ENCODE data around the gene CD163L1.

The CD163L1 gene

DNA sequence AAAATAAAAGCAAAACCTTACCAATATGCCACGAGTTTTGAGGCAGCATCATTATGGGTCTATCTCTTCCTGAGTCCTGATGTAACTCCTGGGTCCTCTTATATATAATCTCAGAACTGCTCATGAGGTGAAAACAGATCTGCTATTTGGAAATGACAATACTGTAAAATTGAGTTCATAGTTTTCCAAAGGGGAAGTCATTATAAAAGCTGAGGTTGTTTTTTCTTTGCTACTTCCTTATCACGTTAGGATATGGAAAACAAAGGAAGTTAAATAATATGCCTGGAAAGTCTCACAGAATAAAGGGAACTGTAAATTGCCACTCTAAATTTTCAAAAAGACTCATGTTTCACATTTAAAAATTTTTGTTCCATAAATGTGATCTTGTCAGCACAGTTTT lies at the start of gene CD163L1:
Gene CD163L1 (minus strand): TSS at position 78 of the 400 bp plus-strand sequence. CDS start 26 bp downstream, at position 52.
- Histone ChIP-seq H3K27me3 (ENCODE audit: insufficient read depth, insufficient read length) (no peaks in the 10 kb centered on the region), H3K36me3 (ENCODE audit: insufficient read depth, insufficient read length, low read length) (no peaks in the 10 kb centered on the region), H3K4me3 (ENCODE audit: insufficient read length, low read depth) (no peak within 1 kb of the TSS), H3K9me3 (ENCODE audit: insufficient read depth, low read length) (no peaks in the 10 kb centered on the region), H3K9ac (ENCODE audit: insufficient read length, low read depth) (no peak within 1 kb of the TSS), H3K4me1 (ENCODE audit: insufficient read depth, insufficient read length) (no peaks in the 10 kb centered on the region)
- TF ChIP-seq YY1 (IDR thresholded peaks at IDR 0.05; ENCODE audit: insufficient read depth, insufficient read length) (no peak), SUZ12 (IDR thresholded peaks at IDR 0.05; ENCODE audit: extremely low read depth, insufficient read depth, insufficient read length) (no peak), ZNF274 (IDR thresholded peaks at IDR 0.05; ENCODE audit: low read depth, low read length) (no peak)
- no peak for DNase-seq (ENCODE audit: low read depth, low spot score)

DNA sequence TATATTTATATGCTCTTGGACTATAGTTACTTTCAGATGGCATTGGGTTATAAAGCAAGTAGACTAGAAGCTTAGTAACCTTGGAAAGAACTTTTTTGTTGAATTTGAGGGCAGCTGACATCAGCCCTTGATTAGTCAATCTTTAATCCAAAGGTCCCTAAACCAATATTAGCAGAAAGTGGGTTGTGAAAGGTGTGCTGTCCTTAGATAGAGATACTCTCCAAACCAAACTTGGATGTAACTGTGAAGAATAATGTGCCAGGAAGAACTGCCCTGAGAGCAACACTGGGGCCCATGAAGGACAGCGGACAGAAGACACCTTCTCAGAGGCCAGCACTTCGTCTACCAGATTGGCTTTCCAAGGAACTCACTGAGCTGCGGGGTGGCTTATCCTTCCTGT lies 49.1 kb upstream of the CD163L1 start:
- Histone ChIP-seq H3K9me3 (ENCODE audit: insufficient read depth, low read length) (no peaks in the 10 kb centered on the region), H3K36me3 (ENCODE audit: insufficient read depth, insufficient read length, low read length) (no peaks in the 10 kb centered on the region), H3K27me3 (ENCODE audit: insufficient read depth, insufficient read length) (no peaks in the 10 kb centered on the region), H3K4me1 (ENCODE audit: insufficient read depth, insufficient read length) (no peaks in the 10 kb centered on the region), H3K9ac (ENCODE audit: insufficient read length, low read depth) (no peak overlapping the region), H3K4me3 (ENCODE audit: insufficient read length, low read depth) (no peak overlapping the region)
- no peak for DNase-seq (ENCODE audit: low read depth, low spot score)
- no peak for TF ChIP-seq ZNF274 (IDR thresholded peaks at IDR 0.05; ENCODE audit: low read depth, low read length)
- no peak for TF ChIP-seq YY1 (IDR thresholded peaks at IDR 0.05; ENCODE audit: insufficient read depth, insufficient read length)
- no peak for TF ChIP-seq SUZ12 (IDR thresholded peaks at IDR 0.05; ENCODE audit: extremely low read depth, insufficient read depth, insufficient read length)

DNA sequence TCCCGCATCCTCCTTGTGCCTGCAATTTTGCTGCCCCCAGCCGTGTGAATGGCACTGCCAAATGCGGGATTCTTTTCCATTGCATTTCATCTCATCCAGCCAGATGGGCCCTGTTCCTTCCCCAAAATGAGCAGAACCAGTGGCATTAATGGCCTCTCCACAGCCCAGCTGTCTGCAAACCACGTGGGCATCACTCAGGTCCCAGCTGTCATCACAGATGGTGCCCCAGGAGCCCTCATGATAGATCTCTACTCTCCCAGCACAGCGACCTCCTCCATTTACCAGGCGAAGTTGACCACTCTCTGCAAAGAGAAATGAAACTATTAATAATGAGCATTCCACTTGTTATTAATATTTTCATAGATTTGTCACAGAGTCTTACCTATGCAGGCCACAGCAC lies 42.6 kb upstream of the CD163L1 start:
- Histone ChIP-seq H3K4me3 (ENCODE audit: insufficient read length, low read depth) (no peak overlapping the region), H3K9me3 (ENCODE audit: insufficient read depth, low read length) (no peaks in the 10 kb centered on the region), H3K9ac (ENCODE audit: insufficient read length, low read depth) (no peak overlapping the region), H3K4me1 (ENCODE audit: insufficient read depth, insufficient read length) (no peaks in the 10 kb centered on the region), H3K36me3 (ENCODE audit: insufficient read depth, insufficient read length, low read length) (no peaks in the 10 kb centered on the region), H3K27me3 (ENCODE audit: insufficient read depth, insufficient read length) (no peaks in the 10 kb centered on the region)
- DNase-seq (ENCODE audit: low read depth, low spot score) = no peak
- TF ChIP-seq ZNF274 (IDR thresholded peaks at IDR 0.05; ENCODE audit: low read depth, low read length) (no peak), SUZ12 (IDR thresholded peaks at IDR 0.05; ENCODE audit: extremely low read depth, insufficient read depth, insufficient read length) (no peak), YY1 (IDR thresholded peaks at IDR 0.05; ENCODE audit: insufficient read depth, insufficient read length) (no peak)

DNA sequence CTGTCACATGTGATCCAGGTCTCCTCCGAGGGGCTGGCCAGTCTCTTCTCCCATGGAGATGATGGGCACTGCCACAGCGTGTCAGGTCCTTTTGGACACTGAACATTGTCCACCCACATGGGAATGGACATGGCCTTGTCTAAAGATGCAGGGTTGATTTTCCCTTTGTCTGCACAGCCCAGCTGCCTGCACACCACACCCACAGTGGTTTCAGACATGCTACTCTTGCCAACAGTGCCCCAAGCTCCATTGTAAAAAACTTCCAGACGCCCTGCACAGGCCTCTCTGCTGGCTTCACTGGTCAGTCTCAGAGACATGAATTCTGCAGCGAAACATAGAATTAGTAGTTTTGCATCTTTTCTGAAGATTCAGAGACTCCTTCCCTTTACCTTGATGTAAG lies 41.1 kb upstream of the CD163L1 start:
- Histone ChIP-seq H3K9me3 (ENCODE audit: insufficient read depth, low read length) (no peaks in the 10 kb centered on the region), H3K27me3 (ENCODE audit: insufficient read depth, insufficient read length) (no peaks in the 10 kb centered on the region), H3K4me1 (ENCODE audit: insufficient read depth, insufficient read length) (no peaks in the 10 kb centered on the region), H3K36me3 (ENCODE audit: insufficient read depth, insufficient read length, low read length) (no peaks in the 10 kb centered on the region), H3K9ac (ENCODE audit: insufficient read length, low read depth) (no peak overlapping the region), H3K4me3 (ENCODE audit: insufficient read length, low read depth) (no peak overlapping the region)
- TF ChIP-seq YY1 (IDR thresholded peaks at IDR 0.05; ENCODE audit: insufficient read depth, insufficient read length) = no peak
- TF ChIP-seq ZNF274 (IDR thresholded peaks at IDR 0.05; ENCODE audit: low read depth, low read length) = no peak
- no peak for TF ChIP-seq SUZ12 (IDR thresholded peaks at IDR 0.05; ENCODE audit: extremely low read depth, insufficient read depth, insufficient read length)
- DNase-seq (ENCODE audit: low read depth, low spot score) = no peak

DNA sequence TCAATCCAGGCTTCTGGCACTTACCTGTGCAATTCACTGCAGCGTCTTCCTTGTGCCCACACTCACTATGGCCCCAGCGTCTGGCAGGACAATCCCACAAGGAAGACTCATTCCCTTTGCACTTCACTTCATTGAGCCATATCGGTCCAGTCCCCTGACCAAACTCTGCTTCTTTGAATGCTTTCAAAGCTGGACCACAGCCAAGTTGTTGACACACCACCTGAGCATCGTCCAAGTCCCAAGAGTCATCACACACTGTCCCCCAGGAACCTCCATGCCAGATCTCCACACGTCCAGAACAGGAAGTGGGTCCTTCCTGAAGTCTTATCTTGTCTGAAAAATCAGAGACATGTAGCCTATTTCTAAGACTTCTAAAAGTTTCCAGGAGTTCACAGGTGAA lies 39.4 kb upstream of the CD163L1 start:
- TF ChIP-seq SUZ12 (IDR thresholded peaks at IDR 0.05; ENCODE audit: extremely low read depth, insufficient read depth, insufficient read length) (no peak), YY1 (IDR thresholded peaks at IDR 0.05; ENCODE audit: insufficient read depth, insufficient read length) (no peak), ZNF274 (IDR thresholded peaks at IDR 0.05; ENCODE audit: low read depth, low read length) (no peak)
- Histone ChIP-seq H3K4me3 (ENCODE audit: insufficient read length, low read depth) (no peak overlapping the region), H3K4me1 (ENCODE audit: insufficient read depth, insufficient read length) (no peaks in the 10 kb centered on the region), H3K27me3 (ENCODE audit: insufficient read depth, insufficient read length) (no peaks in the 10 kb centered on the region), H3K9me3 (ENCODE audit: insufficient read depth, low read length) (no peaks in the 10 kb centered on the region), H3K36me3 (ENCODE audit: insufficient read depth, insufficient read length, low read length) (no peaks in the 10 kb centered on the region), H3K9ac (ENCODE audit: insufficient read length, low read depth) (no peak overlapping the region)
- no peak for DNase-seq (ENCODE audit: low read depth, low spot score)

DNA sequence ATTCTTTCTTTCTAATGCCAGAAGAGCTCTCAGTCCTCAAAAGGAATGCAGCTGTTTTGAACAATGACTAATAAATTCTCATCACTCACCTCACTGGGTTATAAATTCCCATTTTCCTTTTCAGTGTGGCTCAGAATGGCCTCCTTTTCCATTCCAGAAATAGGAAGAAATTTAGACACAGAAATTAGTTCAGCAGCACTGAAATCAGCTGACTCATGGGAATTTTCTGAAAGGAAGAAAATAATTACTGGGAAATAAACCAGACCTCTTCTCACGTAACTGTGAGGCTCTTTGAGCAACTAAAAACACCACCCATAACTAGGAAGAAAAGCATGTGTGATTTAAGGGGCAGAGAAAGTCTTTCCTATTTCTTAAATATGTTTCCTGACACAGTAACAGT lies 35.8 kb upstream of the CD163L1 start:
- TF ChIP-seq ZNF274 (IDR thresholded peaks at IDR 0.05; ENCODE audit: low read depth, low read length) (no peak), SUZ12 (IDR thresholded peaks at IDR 0.05; ENCODE audit: extremely low read depth, insufficient read depth, insufficient read length) (no peak), YY1 (IDR thresholded peaks at IDR 0.05; ENCODE audit: insufficient read depth, insufficient read length) (no peak)
- DNase-seq (ENCODE audit: low read depth, low spot score) = no peak
- Histone ChIP-seq H3K9ac (ENCODE audit: insufficient read length, low read depth) (no peak overlapping the region), H3K36me3 (ENCODE audit: insufficient read depth, insufficient read length, low read length) (no peaks in the 10 kb centered on the region), H3K4me3 (ENCODE audit: insufficient read length, low read depth) (no peak overlapping the region), H3K4me1 (ENCODE audit: insufficient read depth, insufficient read length) (no peaks in the 10 kb centered on the region), H3K9me3 (ENCODE audit: insufficient read depth, low read length) (no peaks in the 10 kb centered on the region), H3K27me3 (ENCODE audit: insufficient read depth, insufficient read length) (no peaks in the 10 kb centered on the region)

DNA sequence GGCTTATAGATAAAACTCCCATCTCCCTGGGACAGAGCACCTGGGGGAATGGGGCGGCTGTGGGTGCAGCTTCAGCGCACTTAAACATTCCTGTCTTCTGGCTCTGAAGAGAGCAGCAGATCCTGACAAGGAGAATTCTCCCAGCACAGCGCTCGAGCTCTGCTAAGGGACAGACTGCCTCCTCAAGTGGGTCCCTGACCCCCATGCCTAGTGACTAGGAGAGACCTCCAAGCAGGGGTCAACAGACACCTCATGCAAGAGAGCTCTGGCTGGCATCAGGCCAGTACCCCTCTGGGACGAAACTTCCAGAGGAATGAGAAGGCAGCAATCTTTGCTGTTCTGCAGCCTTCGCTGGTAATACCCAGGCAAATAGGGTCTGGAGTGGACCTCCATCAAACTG lies 28.1 kb upstream of the CD163L1 start:
- Histone ChIP-seq H3K4me1 (ENCODE audit: insufficient read depth, insufficient read length) (no peaks in the 10 kb centered on the region), H3K4me3 (ENCODE audit: insufficient read length, low read depth) (no peak overlapping the region), H3K9ac (ENCODE audit: insufficient read length, low read depth) (no peak overlapping the region), H3K36me3 (ENCODE audit: insufficient read depth, insufficient read length, low read length) (no peaks in the 10 kb centered on the region), H3K27me3 (ENCODE audit: insufficient read depth, insufficient read length) (no peaks in the 10 kb centered on the region), H3K9me3 (ENCODE audit: insufficient read depth, low read length) (no peaks in the 10 kb centered on the region)
- no peak for TF ChIP-seq ZNF274 (IDR thresholded peaks at IDR 0.05; ENCODE audit: low read depth, low read length)
- DNase-seq (ENCODE audit: low read depth, low spot score) = no peak
